Uterus (tissue), 2 donors: ENCODE data around the gene RAD23B.

ENCODE experiments used
- POLR2A ChIP-seq, 2 donors: fragments of 450-650 bp; IDR thresholded peaks; one replicate each; pipeline ENCODE4 v1.6.1; 2016; ENCODE audit warnings: antibody characterized with exemption in 2 of 2, mild to moderate bottlenecking in 1 of 2, moderate library complexity in 1 of 2
- TF ChIP-seq, protein P1 (sequence below), 4 experiments: fragments of 200-600 bp in 2 of 4; fragments of 450-650 bp in 2 of 4; sonication (generic) in 2 of 4; IDR thresholded peaks; one replicate each; pipeline ENCODE4 v1.5.1; 2016 to 2019; ENCODE audit warnings: antibody characterized with exemption in 4 of 4, mild to moderate bottlenecking in 2 of 4, moderate library complexity in 1 of 4

GRCh38 chr9:107294756-107295155 is 11.7 kb downstream of the RAD23B start:
- TF ChIP-seq, protein P1, sequence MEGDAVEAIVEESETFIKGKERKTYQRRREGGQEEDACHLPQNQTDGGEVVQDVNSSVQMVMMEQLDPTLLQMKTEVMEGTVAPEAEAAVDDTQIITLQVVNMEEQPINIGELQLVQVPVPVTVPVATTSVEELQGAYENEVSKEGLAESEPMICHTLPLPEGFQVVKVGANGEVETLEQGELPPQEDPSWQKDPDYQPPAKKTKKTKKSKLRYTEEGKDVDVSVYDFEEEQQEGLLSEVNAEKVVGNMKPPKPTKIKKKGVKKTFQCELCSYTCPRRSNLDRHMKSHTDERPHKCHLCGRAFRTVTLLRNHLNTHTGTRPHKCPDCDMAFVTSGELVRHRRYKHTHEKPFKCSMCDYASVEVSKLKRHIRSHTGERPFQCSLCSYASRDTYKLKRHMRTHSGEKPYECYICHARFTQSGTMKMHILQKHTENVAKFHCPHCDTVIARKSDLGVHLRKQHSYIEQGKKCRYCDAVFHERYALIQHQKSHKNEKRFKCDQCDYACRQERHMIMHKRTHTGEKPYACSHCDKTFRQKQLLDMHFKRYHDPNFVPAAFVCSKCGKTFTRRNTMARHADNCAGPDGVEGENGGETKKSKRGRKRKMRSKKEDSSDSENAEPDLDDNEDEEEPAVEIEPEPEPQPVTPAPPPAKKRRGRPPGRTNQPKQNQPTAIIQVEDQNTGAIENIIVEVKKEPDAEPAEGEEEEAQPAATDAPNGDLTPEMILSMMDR (IDR thresholded peaks at IDR 0.05), result no peak
- TF ChIP-seq POLR2A (IDR thresholded peaks at IDR 0.05), result no peak
